Measurements from ENCODE around the gene OTX1.
"Not testable (repeated sequence)": the region's sequence is repeated elsewhere in the genome, so short reads cannot be mapped to it uniquely, and the experiment has no call there.

OTX1 gene

DNA sequence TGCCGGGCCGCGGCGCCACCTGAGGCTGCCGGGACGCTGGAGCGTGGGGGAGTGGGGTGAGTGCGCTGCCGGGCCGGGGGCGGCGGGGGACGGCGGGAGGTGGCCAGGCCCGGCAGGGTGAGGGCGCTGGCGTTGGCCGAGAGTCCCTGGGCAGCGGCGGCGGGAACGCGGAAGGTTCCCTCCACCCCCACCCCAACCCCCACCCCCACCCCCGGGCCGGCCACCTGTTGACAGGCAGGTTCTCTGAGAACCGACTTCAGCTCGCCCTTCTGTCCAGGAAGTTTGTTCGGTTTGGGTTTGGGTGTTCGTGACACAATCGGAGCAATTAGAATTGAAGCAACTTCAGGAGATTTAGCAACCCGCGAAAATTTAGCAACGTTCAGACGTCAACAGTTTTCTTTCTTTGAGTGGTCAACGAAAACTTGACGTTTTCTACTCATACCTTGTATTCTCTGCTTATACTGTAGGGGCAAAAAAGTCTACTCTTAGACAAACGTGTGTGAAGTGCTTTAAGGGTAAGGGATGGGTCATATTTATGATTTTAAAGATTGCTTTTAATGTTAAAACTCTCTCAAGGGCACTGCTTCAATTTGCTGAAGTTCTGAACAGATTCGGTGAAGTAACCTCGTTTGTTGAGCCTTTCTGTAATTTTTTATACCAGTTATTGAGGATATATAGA is 9.3 kb downstream of the OTX1 start:
- no peak for DNase-seq

DNA sequence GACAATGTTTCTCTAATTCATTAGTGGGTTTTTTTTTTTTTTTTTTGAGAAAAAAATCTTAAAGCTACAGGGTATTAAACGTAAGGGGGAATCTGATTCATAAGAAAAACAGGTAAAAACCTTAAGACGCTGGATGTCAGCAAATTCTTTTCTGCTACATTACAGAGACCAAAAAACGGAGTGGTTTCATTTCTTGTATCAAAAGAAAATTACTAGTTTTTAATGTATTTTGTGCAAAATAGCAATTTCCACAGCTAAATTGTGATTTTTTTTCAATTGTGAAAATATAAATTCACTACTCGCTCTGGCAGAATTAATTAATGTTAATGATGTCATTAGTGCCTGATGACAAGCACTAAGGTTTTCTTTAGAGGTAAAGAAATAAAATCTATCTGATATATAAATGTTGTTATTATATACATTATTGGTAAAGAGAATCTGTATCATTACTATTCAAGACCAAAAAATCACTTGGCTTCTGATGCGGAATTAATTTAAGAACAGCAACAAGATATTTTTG is 9.9 kb downstream of the OTX1 start:
- no peak for DNase-seq

DNA sequence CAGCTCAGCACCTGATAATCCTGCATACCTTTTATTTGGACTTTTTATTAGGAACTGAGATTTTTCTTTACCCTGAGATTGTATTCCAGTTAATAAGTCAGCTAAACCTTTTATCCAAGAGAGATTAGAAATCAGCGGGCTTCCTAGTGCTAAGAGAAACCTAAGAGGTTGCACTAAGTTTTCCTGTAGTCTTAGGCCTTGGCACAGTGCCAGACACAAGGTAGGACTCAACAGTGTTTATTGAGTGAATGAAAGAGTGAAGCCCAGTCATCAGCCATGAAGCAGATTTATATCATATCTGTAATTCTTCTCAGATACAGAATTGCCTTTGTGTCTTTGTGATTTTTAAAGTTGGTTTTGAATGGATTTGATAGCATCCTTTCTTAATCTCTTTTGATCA is 13.6 kb downstream of the OTX1 start:
- DNase-seq = no peak

DNA sequence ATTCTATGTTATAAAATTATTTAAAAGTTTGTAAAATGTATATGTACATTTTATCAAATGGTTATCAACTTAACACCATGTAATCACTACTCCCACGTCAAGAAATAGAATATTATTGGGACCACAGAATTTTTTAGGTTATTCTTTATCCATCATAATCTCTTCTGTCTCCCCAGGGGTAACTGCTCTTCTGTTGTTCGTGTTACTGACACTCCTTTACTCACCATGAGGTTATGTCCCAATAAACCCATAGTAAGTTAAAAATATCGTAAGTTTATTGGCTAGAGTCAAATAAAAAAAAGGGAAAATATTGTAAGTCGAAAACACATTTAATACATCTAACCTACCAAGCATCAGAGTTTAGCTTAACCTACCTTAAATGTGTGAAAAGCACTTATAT is 14.0 kb downstream of the OTX1 start:
- DNase-seq = no peak

DNA sequence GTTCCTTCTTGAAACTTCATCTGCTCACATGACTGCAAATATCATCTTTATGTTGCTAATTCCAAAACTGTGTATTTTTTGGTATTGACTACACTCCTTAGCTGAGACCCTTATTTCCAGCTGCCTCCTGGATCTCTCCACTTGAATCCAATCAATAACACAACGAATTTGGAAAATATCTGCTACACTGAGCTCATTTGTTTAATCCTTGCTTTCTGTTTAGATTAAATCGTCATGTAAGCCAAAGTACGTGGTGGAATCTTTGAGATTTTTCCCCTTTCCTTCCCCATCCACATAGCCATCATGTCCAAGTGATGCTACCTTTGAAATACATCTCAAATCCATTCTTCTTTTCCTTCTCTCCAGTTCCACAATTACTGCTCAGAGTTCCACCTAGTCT is 15.6 kb downstream of the OTX1 start:
- no peak for DNase-seq

DNA sequence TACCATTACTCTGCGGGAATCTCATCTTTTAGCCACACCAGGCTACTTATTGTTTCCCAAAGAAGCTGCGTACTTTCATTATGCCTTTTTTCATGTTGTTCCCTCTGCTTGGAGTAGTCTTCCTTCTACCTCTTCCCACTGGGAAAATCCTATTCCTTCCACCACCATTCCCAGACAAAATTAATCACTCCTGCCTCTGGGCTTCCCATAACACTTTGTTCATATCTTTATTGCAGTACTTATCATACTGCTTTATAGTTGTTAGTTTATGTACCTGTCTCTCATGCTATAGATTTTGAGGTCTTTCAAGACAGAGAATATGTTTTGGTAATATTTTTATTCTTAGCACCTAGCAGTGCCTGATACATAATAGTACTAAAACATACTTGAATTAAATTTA is 16.2 kb downstream of the OTX1 start:
- no peak for DNase-seq

DNA sequence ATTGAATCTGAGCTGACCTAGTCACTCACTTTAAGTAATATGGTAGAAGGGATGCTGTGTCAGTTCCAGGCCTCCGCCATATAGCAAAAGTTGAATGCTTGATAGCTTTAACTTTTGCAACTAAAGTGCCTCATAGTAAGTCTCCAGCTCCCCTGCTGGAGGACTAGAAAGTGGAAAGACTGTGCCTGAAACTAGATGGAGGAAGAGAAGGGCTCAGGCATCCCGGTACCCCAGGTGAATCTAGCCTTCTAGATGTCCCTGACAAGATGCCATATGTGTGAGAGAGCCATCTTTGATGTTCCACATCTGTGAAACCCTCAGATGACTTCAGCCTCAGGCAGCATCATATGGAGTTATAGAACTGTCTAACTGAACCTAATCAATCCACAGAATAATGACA is 21.0 kb downstream of the OTX1 start:
- DNase-seq = no peak

DNA sequence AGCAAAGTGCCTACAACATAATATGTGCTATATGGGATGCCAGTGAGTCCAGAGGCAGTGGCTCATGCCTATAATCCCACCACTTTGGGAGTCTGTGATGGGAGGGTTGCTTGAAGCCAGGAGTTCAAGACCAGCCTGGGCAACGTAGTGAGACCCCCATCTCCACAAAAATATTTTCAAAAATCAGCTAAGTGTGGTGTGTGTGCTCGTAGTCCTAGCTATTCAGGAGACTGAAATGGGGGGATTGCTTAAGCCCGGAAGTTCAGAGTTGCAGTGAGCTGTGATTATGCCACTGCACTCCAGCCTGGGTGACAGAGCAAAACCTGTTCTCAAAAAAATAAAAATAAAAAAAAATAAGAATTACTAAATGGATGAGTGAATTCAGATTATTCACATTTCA is 23.4 kb downstream of the OTX1 start:
- DNase-seq = no peak

DNA sequence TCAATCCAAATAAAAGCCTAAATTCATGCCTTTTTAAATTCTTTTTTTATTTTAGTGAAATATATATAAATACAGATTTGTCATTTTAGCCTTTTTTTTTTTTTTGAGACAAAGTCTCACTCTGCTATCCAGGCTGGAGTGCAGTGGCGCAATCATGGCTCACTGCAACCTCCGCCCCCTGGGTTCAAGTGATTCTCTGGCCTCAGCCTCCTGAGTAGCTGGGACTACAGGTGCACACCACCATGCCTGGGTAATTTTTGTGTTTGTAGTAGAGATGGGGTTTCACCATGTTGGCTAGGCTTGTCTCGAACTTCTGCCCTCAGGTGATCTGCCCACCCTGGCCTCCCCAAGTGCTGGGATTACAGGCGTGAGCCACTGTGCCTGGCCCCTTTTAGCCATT is 23.8 kb downstream of the OTX1 start:
- DNase-seq = not testable (repeated sequence)

DNA sequence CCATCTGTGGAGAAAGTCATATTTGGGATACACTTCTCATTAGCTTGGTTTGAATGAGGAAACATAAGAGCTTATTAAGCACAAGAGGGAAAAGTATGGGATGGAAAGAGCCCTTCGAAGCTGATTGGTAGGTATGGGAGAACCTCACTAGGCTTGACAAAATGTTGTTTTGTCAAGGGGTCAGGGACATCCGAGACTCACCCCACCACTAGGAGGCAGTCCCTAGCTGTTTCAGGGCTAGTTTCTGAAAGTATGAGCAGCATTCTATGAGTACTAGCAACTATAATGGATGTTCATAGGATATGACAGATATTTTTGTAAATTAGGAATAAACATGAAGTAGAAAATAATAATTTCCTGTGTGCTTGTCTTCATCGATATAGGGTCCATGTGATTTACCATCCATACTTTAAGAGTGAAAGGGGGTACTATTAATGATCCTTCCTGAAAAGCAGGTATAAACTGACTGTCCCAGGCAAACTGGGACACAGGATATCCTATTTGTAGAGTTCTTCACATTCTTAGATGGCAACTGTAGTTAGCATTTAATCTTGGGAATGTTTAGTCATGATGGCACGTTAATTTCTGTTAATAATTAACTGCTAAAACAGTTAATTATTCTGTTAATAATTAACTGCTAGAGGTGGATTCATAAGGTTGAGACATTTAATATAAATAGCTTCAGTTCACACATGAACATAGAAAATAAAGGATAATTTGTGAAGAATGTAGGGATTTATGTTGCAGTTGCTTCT is 28.4 kb downstream of the OTX1 start:
- DNase-seq = no peak

DNA sequence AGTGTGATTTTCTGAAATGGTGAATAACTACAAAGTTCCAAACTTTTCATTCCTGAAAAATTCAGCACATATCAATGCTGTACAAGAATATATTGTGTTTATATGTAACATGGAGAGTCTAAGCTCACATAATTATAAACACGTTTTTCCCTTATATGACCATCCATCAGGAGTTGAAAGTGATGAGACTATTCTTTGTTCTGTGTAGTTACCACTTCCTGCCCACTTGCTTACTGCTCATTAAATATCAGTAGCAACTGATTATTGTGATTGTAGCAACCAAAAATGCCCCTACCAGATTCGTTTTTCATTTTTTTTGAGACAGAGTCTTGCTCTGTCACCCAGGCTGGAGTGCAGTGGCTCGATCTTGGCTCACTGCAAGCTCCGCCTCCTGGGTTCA is 30.8 kb downstream of the OTX1 start:
- no peak for DNase-seq

DNA sequence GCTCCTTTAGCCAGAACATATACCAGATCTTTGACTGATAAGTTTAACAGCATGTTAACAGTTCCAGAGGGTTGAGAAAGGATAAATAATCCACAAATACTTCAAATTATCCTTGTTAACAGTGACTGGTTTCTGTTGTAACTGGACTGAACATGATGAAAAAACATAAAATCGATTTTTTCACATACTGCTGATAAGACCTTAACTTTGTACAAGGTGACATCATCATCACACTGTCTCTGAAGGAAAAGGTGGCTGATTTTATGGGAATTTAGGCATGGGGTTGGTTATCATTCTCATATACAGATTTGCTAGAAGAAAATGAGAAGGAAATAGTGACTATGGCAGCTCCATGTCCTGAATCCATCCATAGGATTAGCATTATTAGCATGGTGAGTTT is 36.1 kb downstream of the OTX1 start:
- no peak for DNase-seq

DNA sequence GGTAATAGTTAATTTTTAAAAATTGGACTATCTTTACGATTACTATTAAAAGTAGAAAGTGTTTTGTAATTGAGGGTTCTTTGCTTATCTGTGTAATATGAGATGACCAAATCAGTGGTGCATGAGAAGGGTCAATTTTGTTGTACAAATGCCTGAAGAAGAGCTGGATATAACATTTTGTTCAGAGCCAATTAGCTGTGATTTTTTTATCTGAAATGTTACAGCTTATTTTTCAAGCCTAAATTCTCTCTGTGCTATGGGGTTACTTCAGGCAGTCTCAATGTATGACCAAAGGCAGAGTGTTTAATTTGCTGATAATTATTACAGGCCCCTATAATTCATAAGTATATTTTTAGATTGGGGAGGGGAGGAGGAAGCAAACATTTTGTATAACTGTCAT is 41.8 kb downstream of the OTX1 start:
- no peak for DNase-seq

DNA sequence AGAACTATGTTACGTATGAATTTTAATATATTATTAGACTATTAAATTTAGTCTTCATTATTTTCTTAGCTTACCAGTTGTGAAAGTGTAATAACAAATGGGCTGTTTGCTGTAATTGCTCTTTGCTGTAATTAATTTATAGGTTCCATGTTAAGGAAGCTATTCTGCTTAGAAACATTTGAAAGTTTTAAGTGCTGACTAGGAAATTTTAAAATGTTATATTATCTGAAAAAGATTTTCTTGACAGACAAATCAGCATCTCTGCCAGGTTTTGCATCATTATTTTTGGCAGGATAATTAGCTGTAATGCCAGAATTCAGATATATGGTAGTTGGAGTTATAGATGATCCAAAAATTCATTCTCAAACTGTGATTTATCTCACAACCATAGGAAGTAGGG is 42.2 kb downstream of the OTX1 start:
- no peak for DNase-seq

DNA sequence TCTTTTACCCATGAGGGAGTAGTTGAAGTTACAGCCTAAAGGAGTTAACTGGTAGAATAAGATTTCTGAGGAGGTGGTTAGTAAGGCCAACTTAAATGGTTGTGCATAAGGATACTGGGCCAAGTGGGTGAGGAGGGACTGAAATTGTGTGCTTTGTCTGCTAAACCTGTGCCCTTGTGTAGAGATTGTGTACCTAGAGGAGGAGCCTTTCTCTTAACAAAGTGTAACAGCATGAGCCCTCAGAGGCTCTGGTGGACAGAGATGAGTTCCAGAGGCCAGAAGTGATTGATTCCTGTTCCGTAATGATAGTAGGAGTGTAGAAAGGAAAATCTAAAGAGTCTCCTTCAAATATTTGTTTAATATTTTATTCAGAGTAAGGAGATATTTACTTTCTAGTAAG is 42.9 kb downstream of the OTX1 start:
- DNase-seq = no peak

DNA sequence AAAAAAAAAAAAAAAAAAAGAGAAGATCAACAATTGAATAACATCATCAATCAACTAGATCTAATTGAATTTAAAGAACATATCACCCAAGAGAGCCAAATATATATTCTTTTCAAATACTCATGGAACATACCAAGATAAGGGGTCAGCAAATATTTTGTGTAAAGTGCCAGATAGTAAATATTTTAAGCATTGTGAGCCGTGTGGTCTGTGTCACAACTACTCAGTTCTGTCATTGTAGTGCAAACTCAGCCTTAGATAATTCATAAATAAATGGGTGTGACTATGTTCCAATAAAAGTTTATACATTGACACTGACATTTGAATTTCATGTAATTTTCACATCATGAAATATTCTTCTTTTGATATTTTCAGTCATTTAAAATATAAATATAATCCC is 45.9 kb downstream of the OTX1 start:
- DNase-seq = no peak

DNA sequence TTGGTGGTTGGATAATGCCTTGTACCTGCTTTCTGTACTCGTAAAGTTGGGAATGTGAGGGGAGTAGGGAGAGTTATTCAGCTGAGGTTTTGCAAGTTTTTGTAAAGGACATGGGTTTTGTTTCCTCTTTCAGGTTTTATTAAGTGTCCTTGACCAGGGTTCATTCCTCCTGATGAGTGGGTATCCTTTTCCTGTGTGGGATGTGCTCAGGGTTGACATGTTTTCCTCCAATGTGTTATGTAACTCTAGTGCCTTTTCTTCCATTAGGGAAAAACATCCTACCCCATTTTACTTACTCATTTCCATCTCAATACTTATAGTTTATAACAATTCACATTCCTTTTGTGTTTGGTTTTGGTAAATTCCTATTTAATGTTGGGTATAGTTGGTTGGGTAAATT is 48.4 kb downstream of the OTX1 start:
- no peak for DNase-seq

DNA sequence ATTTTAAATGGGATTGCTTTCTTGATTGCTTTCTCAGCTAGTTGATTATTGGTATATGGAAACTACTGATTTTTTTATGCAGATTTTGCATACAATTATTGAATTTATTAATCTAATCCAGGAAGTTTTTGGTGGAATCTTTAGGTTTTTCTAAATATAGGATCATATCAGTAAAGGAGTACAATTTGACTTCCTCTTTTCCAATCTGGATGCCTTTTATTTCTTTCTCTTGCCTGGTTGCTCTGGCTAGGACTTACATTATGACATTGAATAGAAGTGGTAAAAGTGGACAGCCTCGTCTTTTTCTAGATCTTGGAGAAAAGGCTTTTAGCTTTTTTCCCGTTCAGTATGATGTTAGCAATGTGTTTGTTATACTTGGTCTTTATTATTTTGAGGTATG is 51.3 kb downstream of the OTX1 start:
- DNase-seq = no peak

DNA sequence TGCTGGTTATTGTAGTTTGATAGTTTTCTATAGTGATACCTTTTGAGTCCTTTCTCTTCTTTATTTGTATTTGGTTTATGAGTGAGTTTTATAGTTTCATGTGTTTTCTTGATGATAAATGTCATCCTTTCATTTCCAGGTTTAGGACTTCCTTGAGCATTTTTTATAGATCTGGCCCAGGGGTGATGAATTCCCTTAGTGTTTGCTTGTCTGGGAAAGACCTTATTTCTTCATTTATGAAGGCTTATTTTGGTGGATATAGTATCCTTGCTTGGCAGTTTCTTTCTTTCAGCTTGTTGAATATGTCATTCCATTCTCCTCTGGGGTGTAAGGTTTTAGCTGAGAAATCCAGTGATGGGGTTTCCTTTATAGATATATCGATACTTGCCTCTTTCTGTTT is 53.9 kb downstream of the OTX1 start:
- no peak for DNase-seq
